Measurements from ENCODE around the gene FCN3.

GRCh38 chr1:27357281-27358037 is 17.2 kb downstream of the FCN3 start:
- TF ChIP-seq CEBPB (IDR thresholded peaks at IDR 0.05) (no peak), FOSL2 (IDR thresholded peaks at IDR 0.05) (no peak), FOSL2 (CRISPR knock-in tag; IDR thresholded peaks at IDR 0.05) (no peak), NFE2L2 (conservative IDR thresholded peaks at IDR 0.05; ENCODE audit: low read length) (no peak), POLR2A (IDR thresholded peaks at IDR 0.05; ENCODE audit: low read length) (no peak), SMC3 (IDR thresholded peaks at IDR 0.05) (peak; percentile 55), RCOR1 (IDR thresholded peaks at IDR 0.05; ENCODE audit: low read depth, low read length) (no peak)
- TF ChIP-seq, protein P1, sequence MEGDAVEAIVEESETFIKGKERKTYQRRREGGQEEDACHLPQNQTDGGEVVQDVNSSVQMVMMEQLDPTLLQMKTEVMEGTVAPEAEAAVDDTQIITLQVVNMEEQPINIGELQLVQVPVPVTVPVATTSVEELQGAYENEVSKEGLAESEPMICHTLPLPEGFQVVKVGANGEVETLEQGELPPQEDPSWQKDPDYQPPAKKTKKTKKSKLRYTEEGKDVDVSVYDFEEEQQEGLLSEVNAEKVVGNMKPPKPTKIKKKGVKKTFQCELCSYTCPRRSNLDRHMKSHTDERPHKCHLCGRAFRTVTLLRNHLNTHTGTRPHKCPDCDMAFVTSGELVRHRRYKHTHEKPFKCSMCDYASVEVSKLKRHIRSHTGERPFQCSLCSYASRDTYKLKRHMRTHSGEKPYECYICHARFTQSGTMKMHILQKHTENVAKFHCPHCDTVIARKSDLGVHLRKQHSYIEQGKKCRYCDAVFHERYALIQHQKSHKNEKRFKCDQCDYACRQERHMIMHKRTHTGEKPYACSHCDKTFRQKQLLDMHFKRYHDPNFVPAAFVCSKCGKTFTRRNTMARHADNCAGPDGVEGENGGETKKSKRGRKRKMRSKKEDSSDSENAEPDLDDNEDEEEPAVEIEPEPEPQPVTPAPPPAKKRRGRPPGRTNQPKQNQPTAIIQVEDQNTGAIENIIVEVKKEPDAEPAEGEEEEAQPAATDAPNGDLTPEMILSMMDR (IDR thresholded peaks at IDR 0.05), result peak; percentile 79

Measured in A549 (cell line).